Osteoblast (primary cell): ENCODE data around the gene COL11A1. TPM values are rescaled to one million over a fixed set of nuclear protein-coding genes. Genes with fewer than 3 reads are reported as not detected.

ENCODE experiments used
- DNase-seq: peaks from one replicate; pipeline ENCODE4 v3.0.0; 2011; ENCODE audit warnings: low spot score, mixed read lengths; ENCODE audit not compliant: insufficient read length; ENCODE audit errors: missing footprints
- H2AFZ ChIP-seq: 2 replicates; pipeline ENCODE4 v1.6.0; 2011; ENCODE audit warnings: mild to moderate bottlenecking, low read length
- H3K27ac ChIP-seq: 2 replicates; pipeline ENCODE4 v1.5.1; 2011; ENCODE audit warnings: mild to moderate bottlenecking, low read depth, low read length, moderate library complexity
- H3K27me3 ChIP-seq: 2 replicates; pipeline ENCODE4 v1.6.0; 2012; ENCODE audit warnings: mild to moderate bottlenecking, control low read depth, inconsistent platforms, low read length, moderate library complexity; ENCODE audit not compliant: insufficient read depth
- H3K36me3 ChIP-seq: 2 replicates; pipeline ENCODE4 v1.5.1; 2011; ENCODE audit warnings: mild to moderate bottlenecking, low read length, control low read depth, moderate library complexity; ENCODE audit not compliant: insufficient read depth
- H3K4me1 ChIP-seq: 2 replicates; pipeline ENCODE4 v1.5.1; 2011; ENCODE audit warnings: mild to moderate bottlenecking, low read length, control low read depth, moderate library complexity; ENCODE audit not compliant: insufficient read depth
- H3K4me2 ChIP-seq: 2 replicates; pipeline ENCODE4 v1.6.0; 2011; ENCODE audit warnings: mild to moderate bottlenecking, low read length; ENCODE audit not compliant: insufficient read depth
- H3K4me3 ChIP-seq: fragments of 200-600 bp; sonication (generic); 3 replicates; pipeline ENCODE4 v1.5.1; 2012; ENCODE audit warnings: mild to moderate bottlenecking, low read length, inconsistent platforms; ENCODE audit not compliant: insufficient read depth
- H3K79me2 ChIP-seq: 2 replicates; pipeline ENCODE4 v1.6.0; 2012; ENCODE audit warnings: mild to moderate bottlenecking, low read length, control low read depth, inconsistent platforms; ENCODE audit not compliant: insufficient read depth
- H3K9me3 ChIP-seq: 2 replicates; pipeline ENCODE4 v1.5.1; 2011; ENCODE audit warnings: low read depth, low read length, control low read depth
- H4K20me1 ChIP-seq: 2 replicates; pipeline ENCODE4 v1.6.0; 2012; ENCODE audit warnings: mild to moderate bottlenecking, low read length, control low read depth; ENCODE audit not compliant: insufficient read depth
- total RNA-seq: library from RNA; depleted of rRNA; stranded (reverse); fragments of >200 nt; gene quantifications from 2 replicates; pipeline ENCODE4 v1.2.3, GENCODE V29; 2012
- TF ChIP-seq, protein P1 (sequence below): IDR thresholded peaks from 2 replicates; pipeline ENCODE4 v1.5.1; 2011; ENCODE audit warnings: mild to moderate bottlenecking, low read depth, low read length, moderate library complexity; ENCODE audit errors: extremely low read depth

COL11A1 gene
- total RNA-seq, 1 donor = 158 TPM

DNA sequence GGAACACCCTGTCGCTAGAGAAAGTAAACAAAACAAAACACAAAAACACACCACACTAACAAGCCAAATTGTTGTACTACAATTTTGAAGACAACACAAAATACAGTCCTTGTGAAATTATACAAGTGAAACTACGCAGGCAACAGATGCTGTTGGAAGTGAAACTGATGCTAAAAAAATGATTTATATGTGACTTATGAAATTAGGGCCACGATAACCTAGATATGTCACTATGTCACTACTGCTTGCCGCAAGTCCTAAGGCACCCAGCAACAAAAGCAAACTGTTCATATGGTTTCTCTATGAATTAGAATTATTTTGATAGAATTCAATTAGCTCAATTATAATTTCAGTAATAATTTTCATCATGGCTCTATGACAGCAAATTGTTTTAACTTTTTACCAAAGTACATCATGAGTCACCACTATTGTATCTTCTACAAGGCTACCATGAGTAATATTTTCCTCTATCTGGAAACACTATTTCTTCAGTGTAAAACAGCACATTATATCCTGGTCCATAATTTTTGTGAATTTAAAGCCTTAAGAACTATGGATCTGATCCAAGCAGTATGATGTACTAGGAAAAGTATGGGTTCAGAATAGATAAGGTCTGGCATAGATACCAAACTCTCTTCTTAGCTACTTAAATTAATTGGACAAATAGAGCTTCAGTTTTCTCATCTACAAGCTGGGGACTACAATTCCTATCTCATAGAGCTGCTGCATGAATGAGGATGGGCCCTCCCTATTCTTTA, 216.3 kb downstream of the COL11A1 start:
- no peaks in the 10 kb centered on the region for H3K27me3 ChIP-seq
- H3K4me1 ChIP-seq = peaks cover 19% of the 10 kb centered on the region
- no peak overlapping the region for H3K4me3 ChIP-seq
- no peak overlapping the region for H2AFZ ChIP-seq
- no peaks in the 10 kb centered on the region for H3K9me3 ChIP-seq
- H4K20me1 ChIP-seq = no peaks in the 10 kb centered on the region
- peak overlapping the region; percentile 13 for H3K4me2 ChIP-seq
- DNase-seq = no peak
- TF ChIP-seq, protein P1, sequence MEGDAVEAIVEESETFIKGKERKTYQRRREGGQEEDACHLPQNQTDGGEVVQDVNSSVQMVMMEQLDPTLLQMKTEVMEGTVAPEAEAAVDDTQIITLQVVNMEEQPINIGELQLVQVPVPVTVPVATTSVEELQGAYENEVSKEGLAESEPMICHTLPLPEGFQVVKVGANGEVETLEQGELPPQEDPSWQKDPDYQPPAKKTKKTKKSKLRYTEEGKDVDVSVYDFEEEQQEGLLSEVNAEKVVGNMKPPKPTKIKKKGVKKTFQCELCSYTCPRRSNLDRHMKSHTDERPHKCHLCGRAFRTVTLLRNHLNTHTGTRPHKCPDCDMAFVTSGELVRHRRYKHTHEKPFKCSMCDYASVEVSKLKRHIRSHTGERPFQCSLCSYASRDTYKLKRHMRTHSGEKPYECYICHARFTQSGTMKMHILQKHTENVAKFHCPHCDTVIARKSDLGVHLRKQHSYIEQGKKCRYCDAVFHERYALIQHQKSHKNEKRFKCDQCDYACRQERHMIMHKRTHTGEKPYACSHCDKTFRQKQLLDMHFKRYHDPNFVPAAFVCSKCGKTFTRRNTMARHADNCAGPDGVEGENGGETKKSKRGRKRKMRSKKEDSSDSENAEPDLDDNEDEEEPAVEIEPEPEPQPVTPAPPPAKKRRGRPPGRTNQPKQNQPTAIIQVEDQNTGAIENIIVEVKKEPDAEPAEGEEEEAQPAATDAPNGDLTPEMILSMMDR = no peak
- H3K36me3 ChIP-seq = no peaks in the 10 kb centered on the region
- H3K27ac ChIP-seq = peak overlapping the region; percentile 54
- no peaks in the 10 kb centered on the region for H3K79me2 ChIP-seq

DNA sequence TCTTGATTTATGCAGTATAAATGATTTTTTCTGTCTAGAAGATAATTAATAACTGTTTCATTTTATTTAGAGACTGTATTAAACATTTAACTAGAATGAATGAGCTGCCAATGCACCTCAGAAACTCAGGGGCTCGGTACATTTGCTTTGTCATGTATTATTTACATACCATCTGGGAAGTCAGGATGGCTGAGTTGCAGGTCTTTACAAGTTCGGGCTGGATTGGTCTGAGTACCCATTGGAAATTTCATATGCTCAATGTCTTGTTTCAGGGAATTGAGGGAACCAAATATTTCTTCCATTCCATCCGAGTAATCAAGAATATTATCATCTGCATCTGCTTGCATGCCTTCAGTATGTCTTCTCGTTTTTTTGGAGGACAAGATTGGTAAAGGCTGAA, 221.7 kb downstream of the COL11A1 start:
- H3K36me3 ChIP-seq = no peaks in the 10 kb centered on the region
- H3K27ac ChIP-seq = no peak overlapping the region
- no peaks in the 10 kb centered on the region for H4K20me1 ChIP-seq
- no peak overlapping the region for H3K4me2 ChIP-seq
- no peaks in the 10 kb centered on the region for H3K79me2 ChIP-seq
- H3K4me3 ChIP-seq = no peak overlapping the region
- no peak for DNase-seq
- no peaks in the 10 kb centered on the region for H3K27me3 ChIP-seq
- no peak overlapping the region for H2AFZ ChIP-seq
- no peaks in the 10 kb centered on the region for H3K9me3 ChIP-seq
- peaks cover 18% of the 10 kb centered on the region for H3K4me1 ChIP-seq
- TF ChIP-seq, protein P1 = no peak

DNA sequence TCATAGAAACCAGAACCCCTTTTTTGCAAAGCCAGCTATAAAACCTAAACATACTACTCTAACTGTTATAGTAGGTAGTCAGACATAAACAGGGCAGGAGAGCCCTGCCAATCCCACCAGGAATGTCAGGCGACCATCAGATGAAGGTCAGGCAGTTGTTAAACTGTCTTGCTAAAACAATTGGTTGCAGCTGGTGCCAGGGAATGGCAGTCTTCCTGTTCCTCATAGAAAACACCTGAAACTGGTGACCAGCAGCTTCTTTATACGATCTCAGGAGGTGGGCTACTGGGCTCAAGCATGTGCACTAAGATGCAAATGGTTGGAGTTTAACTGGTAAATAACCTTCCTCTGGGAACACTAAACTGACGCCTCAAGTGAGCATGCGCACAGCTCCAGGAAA, 224.1 kb downstream of the COL11A1 start:
- Histone ChIP-seq H2AFZ (peak overlapping the region; percentile 50), H3K4me1 (peaks cover 34% of the 10 kb centered on the region), H3K4me2 (no peak overlapping the region), H4K20me1 (no peaks in the 10 kb centered on the region), H3K9me3 (no peaks in the 10 kb centered on the region), H3K4me3 (no peak overlapping the region), H3K36me3 (no peaks in the 10 kb centered on the region), H3K27me3 (no peaks in the 10 kb centered on the region), H3K79me2 (no peaks in the 10 kb centered on the region), H3K27ac (no peak overlapping the region)
- no peak for DNase-seq
- TF ChIP-seq, protein P1 = no peak

DNA sequence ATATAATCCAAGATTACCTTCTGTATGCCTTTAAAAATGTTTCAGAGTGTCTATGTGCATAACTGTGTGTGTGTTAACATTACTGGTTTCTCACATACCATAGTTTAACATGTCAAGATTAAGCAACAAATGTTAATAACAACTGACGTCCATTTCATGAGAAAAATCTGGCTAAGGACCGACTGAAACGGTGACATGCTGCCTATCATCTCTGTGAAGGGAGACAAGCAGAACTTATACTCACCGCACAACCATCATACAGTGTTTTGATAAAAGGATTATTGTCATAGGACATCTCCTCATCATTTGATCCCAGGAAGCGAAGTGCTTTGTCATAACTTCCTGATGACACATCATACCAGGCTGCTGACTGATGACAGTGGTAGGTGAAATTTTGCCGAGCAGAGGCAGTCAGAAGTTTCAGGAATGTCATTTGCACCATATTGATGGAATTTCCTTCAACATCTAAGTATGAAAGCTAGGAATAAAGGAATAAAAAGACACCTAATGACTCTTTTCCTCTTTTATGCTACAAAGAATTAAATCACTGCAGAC, 228.8 kb downstream of the COL11A1 start:
- Histone ChIP-seq H3K36me3 (no peaks in the 10 kb centered on the region), H3K4me1 (peaks cover 35% of the 10 kb centered on the region), H4K20me1 (no peaks in the 10 kb centered on the region), H3K4me2 (peak overlapping the region; percentile 53), H3K9me3 (no peaks in the 10 kb centered on the region), H3K27ac (peak overlapping the region; percentile 77), H3K4me3 (peak overlapping the region; percentile 3), H3K27me3 (no peaks in the 10 kb centered on the region), H2AFZ (peak overlapping the region; percentile 59), H3K79me2 (no peaks in the 10 kb centered on the region)
- TF ChIP-seq, protein P1 = no peak
- DNase-seq = peak; percentile 72
